SIG-M5 treated with dmso at 0.1 percent for 504 hours (cell line): ENCODE results near the gene MAP2K4.
"Not testable (repeated sequence)": the region's sequence is repeated elsewhere in the genome, so short reads cannot be mapped to it uniquely, and the experiment has no call there.

Experiments used
- DNase-seq: peaks from one replicate; lab custom pipeline; 2025; ENCODE audit not compliant: unreplicated experiment; lab: John Stamatoyannopoulos, UW

MAP2K4 gene

GRCh38 chr17:12020642-12021622 lies at the start of gene MAP2K4:
TSS of gene MAP2K4 (plus strand) at chr17:12020877. CDS start at chr17:12020887, 10 bp downstream.
- DNase-seq, result peak; percentile 70

- not testable (repeated sequence) for DNase-seq
Observed at GRCh38 chr17:11972741-11973140, 47.9 kb upstream of the MAP2K4 start.

GRCh38 chr17:11979795-11980194 lies 40.9 kb upstream of the MAP2K4 start:
- DNase-seq, result no peak

GRCh38 chr17:11980813-11981212 lies 39.9 kb upstream of the MAP2K4 start:
- DNase-seq, result peak; percentile 4

GRCh38 chr17:11981862-11982261 lies 38.8 kb upstream of the MAP2K4 start:
- DNase-seq, result no peak

- DNase-seq, result no peak
Observed at GRCh38 chr17:11986179-11986941, 34.3 kb upstream of the MAP2K4 start.

- peak; percentile 26 for DNase-seq
Observed at GRCh38 chr17:11986942-11987329, 33.7 kb upstream of the MAP2K4 start.

- DNase-seq, result no peak
Observed at GRCh38 chr17:11990363-11990983, 30.2 kb upstream of the MAP2K4 start.

- DNase-seq, result no peak
Observed at GRCh38 chr17:11991461-11991860, 29.2 kb upstream of the MAP2K4 start.

GRCh38 chr17:11996722-11997146 lies 23.9 kb upstream of the MAP2K4 start:
- DNase-seq, result peak; percentile 61

GRCh38 chr17:11997147-11997971 lies 23.3 kb upstream of the MAP2K4 start, which contains the start of gene ZNF18:
TSS of gene ZNF18 (minus strand) at chr17:11997475. CDS start at chr17:11992829, 4,646 bp downstream.
- DNase-seq, result peak; percentile 90

- no peak for DNase-seq
Observed at GRCh38 chr17:11997972-11998233, 22.8 kb upstream of the MAP2K4 start.

GRCh38 chr17:11999696-12000095 lies 21.0 kb upstream of the MAP2K4 start:
- no peak for DNase-seq

GRCh38 chr17:12007466-12007865 lies 13.2 kb upstream of the MAP2K4 start:
- no peak for DNase-seq

GRCh38 chr17:12021623-12022140 lies 1.0 kb downstream of the MAP2K4 start:
- DNase-seq, result no peak

- DNase-seq, result no peak
Observed at GRCh38 chr17:12022310-12022709, 1.6 kb downstream of the MAP2K4 start.

GRCh38 chr17:12024327-12024726 lies 3.6 kb downstream of the MAP2K4 start:
- peak; percentile 6 for DNase-seq

GRCh38 chr17:12027658-12028057 lies 7.0 kb downstream of the MAP2K4 start:
- DNase-seq, result no peak

- no peak for DNase-seq
Observed at GRCh38 chr17:12028611-12029010, 7.9 kb downstream of the MAP2K4 start.

GRCh38 chr17:12034538-12034937 lies 13.9 kb downstream of the MAP2K4 start:
- DNase-seq, result no peak
